Stimulated activated CD8-positive, alpha-beta memory T cell treated with anti-CD3 and anti-CD28 coated beads, Interleukin-2, amount 100 ng/mL, for 1 hour (primary cell): ENCODE results near the gene RASA4.
A peak's percentile ranks its signal among the peaks of the same experiment; 100 is the strongest.
"Not testable (repeated sequence)": the region's sequence is repeated elsewhere in the genome, so short reads cannot be mapped to it uniquely, and the experiment has no call there.

Experiments
- DNase-seq, 2 donors: peaks; one replicate each; pipeline ENCODE4 v3.0.0-alpha.2; 2020; ENCODE audit warnings: low read depth in 2 of 2

The RASA4 gene

DNA sequence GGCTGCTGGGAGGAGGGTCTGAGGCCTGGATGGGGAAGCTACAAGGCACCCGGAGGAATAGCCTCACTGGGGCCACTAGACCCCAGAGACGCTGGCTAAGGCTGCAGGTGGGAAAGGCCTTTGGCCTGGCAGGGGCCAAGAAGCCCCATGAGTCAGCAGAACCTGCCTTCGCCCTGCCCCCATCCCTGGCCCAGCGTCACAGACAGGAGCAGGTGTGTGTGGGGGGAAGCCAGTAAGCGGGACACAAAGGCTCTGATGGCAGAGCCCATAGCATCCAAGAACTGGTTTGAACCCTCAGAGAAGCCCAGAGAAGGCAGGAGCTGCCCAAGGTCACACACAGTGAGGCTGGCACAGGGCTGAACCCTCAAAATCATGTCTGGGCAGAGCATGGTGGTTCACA is 9.7 kb downstream of the RASA4 start:
- not testable (repeated sequence) for DNase-seq

DNA sequence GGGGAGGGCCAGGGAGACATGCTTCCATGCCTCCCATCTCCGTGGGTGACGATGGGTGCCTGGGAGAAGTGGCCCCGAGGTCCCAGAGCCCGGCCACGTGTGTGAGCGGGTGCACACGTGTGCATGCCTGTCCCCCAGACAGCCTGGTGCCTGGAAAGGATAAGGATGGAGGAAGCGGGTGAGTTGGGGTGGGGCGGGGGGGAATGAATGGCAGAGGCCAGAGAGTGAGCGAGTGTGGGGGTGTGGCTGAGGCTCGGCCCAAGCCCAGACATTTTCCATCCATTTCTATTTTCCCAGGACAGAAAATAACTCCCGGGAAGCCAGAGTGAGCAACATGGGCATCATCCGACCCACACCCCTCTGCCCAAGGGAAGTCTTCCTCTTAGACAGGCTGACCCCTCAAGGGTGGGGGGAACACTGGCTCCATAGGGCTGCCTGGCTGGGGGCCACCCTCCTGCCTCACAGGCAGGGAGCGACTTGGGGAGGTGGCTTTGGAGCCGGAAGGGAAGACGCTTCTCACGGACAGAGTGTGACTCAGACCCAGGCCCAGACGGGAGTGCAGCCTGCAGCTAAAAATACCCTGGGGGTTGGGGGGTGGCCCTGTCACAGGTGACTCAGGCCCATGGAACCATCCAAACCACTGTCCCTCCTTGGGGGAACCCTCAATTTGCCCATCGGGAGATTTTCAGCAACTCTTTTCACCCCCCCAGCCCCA is 12.0 kb downstream of the RASA4 start:
- not testable (repeated sequence) for DNase-seq

DNA sequence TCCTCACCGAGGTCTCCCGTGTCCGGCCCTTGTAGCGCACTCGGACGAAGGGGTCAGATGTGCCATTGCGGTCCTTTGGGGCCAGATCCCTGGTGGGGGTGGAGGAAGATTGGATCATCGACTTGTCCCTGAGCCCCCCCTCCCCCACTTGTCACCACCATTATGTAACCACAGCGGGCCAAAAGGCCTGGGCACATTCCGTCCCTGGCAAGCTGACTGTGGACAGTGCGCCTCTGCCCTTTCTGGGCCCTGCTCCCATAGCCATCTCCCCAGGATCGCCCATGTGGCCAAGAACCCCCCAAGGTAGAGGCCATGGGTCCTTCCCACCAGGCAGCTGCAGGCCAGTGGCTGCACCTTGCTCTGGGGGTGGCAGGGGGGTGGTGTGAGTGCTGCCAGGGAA is 14.2 kb downstream of the RASA4 start:
- DNase-seq: not testable (repeated sequence)

DNA sequence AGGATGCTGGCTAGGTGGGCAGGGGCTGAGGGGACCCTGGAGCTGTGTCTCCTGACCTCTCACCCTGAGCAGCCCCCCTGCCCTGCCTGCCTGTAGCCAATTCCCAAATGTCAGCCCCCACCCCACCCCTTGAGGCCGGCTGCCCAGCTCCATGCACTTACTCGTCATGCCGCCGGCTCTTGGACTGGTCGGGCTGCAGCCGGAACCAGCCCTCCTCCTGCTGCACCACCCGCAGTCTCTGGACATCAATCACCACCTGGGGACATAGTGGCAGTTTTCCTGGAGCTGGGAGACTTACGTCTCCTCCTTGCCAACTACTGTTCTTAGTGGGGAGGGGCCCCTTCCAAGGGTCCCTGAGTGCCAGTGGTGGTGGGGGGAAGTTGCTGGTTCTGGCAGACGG is 16.9 kb downstream of the RASA4 start:
- DNase-seq: not testable (repeated sequence)

DNA sequence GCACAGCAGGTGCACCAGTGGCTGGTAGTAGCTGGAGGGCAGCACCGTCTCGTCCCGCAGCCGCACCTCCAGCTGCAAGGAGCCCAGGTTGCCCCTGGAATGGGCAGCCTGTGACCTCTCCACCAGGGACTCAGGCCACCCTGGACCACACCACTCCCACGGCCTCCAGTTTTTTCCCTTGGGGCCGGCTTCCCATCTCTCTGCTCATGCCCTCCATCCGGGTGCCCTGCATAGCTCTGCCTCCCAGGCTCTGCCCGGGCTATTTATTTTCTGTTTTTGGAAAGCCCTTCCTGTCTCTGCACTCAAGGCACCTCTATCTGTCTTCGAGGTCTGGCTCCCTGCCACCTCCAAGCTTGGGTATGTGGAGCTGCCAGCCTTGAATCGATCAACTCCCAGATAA is 20.5 kb downstream of the RASA4 start:
- DNase-seq: not testable (repeated sequence)

DNA sequence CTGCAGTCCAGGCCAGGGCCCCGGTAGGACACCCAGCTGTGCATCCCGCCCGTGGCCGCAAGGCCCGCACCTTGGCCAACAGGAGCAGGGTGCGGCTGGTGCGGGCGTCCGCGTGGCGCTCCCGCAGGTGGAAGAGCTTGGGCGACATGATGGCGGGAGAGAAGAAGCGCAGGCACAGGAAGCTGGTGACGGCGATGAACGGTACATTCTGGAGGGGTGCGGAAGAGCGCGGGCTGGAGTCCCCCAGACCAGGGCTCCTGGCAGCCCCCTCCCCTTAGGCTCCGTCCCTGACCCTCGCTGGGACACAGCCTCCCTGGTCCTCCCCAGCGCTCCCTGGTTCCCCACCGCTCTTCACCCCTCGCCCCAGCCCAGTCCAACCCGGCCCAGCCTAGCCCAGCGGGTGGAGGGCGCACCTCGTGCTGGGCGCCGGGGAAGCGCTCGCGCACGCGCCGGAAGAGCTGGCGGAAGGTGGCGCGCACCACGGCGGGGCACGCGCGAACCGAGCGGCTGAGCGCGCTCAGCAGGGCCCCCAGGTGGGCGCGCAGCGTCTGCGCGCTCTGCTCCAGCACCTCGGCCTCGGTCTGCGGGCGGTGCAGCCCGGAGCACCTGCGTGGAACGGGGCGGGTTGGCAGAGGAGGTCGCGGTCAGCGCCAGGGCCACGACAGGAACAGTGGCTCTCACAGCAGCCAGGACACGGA is 22.8 kb downstream of the RASA4 start:
- not testable (repeated sequence) for DNase-seq

DNA sequence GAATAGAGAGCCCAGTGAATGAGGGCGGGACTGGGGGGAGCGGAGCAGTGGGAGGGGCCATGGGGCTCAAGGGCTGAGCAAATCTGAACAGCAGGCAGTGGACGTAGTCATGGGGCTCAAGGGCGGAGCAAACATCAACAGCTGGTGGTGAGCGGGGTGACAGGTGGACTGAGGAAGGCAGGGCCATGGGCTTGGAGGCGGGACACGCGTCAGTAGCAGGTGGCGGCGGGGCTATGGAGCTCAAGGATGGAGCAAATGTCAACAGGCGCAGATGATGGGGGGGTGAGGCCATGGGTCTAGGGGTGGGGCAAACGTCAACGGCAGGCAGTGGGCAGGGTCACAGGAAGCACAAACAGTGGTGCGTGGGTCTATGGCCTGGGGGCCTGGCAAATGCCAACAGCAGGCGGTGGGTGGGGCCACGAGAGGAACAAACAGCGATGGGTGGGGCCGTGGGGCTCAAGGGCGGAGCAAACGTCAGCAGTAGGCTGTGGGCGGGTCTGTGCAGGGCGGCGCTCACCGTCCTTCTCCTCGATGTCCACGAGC is 24.0 kb downstream of the RASA4 start:
- not testable (repeated sequence) for DNase-seq

DNA sequence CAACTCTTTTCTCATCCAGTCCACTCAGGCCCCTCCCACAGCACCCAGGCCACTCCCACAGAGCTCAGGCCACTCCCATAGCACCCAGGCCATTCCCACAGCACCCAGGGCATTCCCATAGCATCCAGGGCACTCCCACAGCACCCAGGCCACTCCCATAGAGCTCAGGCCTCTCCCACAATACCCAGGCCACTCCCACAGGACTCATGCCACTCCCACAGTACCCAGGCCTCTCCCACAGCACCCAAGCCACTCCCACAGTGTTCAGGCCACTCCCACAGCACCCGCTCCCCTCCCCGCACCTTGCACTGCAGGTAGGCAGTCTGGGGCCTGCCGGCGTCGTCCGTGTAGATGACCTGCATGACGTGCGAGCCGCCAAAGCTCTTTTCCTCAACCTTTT is 26.7 kb downstream of the RASA4 start:
- not testable (repeated sequence) for DNase-seq

DNA sequence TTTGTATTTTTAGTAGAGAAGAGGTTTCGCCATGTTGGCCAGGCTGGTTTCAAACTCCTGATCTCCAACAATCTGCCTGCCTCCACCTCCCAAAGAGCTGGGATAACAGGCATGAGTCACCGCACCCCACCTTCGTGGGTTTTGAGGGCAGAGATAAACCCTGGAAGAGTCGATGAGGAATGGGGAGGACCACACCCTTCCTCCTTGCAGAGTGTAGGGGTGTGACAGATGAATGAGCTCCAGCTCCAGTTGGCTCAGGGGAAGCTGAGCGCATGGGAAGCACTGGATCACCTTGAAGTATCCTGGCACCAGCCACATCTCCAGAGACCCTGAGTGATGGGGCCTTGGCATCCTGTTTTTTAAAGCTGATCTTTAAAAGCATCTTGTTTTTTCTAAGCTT is 33.1 kb downstream of the RASA4 start:
- DNase-seq: not testable (repeated sequence)

DNA sequence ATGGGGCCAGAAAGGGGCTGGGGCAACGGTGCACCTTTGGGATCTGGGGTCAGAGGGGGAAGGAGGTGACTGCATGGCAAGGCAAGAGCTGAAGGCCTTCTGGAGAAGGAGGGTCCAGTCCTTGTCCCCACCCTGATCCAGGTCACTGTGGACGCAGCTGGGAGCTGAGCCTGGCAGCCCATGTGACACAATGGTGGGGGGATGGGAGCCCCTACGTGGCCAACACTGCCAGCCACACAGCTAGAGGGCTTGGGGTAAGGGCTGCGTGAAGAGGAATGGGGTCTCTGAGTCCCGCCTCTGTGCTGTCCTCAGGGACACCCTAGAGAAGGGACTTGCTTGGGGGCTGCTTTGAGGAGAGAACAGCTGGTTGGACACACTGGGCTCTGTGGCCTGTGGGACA is 34.8 kb downstream of the RASA4 start:
- not testable (repeated sequence) for DNase-seq

DNA sequence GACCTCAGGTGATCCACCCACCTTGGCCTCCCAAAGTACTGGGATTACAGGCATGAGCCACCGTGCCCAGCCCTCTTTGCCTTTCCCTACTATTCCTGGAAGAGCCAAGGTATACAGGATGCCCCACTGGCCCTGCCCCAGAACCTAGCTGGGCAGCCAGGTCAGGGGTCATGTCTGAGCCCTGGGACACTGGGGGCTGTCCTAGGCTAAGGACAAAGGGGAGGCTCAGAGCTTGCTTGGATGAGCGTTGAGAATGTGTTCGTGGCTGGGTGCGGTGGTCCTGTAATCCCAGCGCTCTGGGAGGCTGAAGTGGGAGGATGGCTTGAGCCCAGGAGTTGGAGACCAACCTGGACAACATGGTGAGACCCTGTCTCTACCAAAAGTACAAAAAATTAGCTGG is 38.1 kb downstream of the RASA4 start:
- DNase-seq: not testable (repeated sequence)

DNA sequence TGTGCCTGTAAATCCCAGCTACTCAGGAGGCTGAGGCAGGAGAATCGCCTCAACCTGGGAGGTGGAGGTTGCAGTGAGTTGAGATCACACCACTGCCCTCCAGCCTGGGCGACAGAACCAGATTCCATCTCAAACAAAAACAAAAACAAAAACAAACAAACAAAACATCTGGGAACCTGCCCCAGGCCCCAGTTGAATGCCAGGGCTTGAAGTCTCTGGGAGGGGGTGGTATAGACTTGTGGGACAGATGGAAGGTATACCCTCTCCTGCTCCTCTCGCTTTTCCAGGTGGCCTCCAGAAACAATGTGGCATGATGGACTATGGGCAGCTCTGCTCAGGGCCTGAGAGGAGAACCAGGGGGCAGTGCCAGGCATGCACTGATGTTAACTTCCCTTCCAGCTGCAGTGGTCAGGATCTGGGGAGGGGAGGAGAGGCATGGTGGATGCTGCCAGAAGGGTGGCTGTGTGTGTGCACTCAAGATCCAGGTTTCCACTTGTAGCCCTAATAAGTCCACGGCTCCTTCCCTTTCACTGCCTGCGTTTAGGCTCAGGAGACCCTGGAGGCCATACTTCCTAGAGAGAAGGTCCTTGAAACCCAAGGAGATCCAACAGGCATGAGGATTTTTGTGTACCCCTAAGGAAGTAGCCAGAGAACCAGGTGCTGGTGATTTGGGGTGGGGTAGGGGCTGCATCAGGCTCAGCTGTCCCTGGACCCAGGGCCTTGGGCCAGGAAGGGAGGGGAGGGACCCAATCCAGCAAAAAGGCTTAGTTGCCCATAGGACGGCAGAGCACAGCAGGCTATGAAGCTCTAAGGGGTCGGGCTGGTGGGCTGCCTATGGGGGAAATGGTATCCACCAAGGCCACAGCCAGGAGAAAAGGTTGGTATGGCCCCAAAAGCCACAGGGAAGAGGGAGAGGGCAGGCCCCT is 39.0 kb downstream of the RASA4 start:
- DNase-seq: not testable (repeated sequence)

DNA sequence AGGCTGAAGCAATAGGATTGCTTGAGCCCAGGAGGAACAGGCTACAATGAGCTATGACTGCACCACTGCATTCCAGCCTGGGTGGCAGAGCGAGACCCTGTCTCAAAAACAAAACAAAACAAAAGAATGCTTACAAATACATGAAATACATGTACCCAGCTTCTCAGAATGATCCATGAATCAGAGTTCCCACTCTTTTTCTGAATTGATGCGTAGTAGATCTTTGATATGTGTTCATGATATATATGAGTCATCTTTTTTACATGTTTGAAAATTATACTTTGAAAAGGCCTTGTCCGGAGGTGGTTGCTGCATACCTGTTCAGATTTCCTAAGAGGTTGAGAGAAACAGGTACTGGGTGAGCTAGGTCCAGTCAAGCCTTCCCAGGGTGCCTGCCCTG is 40.2 kb downstream of the RASA4 start:
- not testable (repeated sequence) for DNase-seq

DNA sequence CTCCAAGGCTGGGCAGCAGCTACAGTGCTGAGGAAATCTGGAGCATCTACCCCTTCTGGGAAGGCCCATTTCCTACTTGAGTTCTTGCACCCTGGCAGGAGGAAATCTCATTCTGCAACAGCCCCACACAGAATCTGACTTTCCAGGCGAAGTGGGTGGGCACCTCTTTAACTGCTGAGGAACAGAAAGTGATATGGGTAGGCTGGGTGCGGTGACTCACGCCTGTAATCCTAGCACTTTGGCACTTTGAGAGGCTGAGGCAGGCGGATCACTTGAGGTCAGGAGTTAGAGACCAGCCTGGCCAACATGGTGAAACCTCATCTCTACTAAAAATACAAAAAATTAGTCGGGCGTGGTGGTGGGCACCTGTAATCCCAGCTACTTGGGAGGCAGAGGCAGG is 41.9 kb downstream of the RASA4 start:
- not testable (repeated sequence) for DNase-seq

DNA sequence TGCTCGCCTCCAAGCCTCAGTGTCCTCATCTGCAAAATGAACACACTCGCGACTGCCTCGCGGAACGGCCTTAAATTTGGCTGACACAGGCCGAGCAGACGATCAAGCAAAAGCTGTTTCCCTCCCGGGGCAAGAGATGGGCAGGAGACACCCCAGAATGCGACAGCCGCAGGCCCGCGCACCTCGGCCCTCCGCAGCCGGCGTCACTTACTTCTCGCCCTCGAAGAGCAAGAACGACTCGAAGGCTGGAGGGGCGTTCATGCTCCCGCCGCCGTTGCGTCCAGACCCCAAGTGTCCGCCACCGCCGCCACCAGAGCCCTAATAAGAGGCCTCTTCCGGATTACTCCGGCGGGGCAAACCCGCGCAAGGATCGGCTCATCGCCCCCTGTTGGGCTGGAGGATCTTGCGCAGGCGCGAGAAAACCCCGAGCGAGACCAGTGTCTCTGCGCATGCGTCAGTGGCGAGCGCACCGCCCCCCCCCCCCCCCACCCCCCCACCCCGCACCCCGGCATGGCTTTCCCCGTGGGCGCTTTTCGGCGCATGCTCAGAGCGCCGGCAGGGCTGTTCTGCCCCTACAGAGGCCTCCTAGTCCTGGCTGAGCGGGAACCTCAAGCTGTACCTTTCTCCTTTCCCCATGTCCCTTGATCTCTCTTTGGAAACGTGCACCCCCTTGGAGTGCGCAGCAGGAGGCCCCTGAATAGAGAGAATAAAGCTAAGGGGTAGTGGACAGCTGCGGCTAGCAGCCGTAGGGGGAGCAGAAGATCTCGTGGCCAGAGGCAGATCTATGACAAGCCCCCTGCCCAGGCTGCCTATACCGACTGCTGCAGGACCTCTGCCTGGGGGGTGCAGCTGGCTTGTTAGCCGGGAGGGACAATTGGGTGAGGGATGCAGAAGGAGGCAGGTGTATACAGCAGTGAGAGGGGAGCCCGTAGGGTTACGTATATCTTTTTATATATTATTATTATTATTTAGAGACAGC is 44.0 kb downstream of the RASA4 start, which contains the start of gene POLR2J3:
TSS of gene POLR2J3 (minus strand) at position 323 of the 979 bp plus-strand sequence. CDS start at position 261, 62 bp downstream.
- DNase-seq: peak; percentile 93 to 100

DNA sequence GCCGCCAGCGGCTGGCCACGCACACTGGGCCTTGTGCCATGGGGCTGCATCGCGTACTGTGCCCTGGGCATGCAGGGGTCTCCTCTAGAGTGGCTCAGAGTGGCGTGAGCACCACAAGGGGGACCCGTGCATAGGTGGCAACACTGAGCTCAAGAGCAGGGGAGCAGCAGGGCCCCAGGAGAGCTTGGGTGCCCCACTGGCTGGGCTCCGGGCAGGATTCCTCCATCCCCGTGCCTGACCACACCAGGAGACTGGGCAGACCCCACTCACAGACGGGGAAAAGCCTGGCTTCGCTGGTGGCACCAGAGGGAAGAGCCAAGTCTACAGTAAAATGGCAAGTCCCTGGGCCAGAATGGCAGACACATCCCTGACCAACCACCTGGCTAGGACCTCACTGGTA is 47.9 kb downstream of the RASA4 start:
- DNase-seq: not testable (repeated sequence)

DNA sequence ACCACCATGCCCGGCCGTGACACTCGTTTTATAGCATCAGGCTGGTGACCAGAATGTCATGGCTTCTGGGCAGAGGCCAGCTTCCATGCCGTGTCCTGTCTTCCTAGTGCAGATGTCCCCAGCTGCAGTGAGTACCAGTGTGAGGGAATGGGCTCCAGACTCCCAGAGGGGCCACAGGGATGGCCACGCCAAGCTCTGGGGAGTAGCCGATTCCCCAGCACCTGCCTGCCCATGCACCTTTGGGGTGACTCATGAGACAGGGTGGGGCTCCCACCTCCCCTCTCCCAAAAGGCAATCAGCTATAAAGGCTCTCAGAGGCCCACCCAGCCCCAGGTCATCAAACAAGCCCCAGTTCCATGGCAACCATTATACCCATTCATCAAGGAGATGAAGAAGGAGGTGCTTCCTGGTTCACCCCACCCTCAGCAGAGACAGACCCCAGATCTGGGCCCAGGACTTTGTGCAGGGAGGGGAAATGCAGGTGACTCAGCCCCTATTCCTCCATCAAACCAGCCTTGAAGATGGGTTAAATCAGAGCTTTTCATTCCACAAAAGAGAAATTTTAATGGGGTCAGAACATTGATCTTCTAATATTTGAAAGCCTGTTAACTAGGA is 65.6 kb downstream of the RASA4 start, which contains the start of gene SPDYE2:
TSS of gene SPDYE2 (plus strand) at position 419 of the 615 bp plus-strand sequence. CDS start 2,030 bp downstream, outside the sequence.
- DNase-seq: not testable (repeated sequence)

DNA sequence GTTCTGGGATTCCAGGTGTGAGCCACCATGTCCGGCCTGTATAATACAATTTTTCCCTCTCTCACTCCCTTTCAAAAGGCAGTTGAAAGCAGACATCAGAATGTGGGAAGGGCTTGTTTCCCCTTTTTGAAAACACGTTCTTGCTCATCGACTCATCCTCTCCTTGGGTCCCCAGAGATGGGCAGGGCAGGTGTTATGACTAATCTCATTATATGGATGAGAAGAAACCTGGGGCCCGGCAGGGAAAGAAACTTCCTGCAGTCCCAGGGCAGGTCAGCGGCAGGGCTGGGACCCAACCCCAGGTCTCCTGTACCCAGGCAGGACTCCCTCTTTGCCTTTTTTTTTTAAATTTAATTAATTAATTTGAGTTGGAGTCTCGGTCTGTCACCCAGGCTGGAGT is 70.2 kb downstream of the RASA4 start:
- DNase-seq: not testable (repeated sequence)

DNA sequence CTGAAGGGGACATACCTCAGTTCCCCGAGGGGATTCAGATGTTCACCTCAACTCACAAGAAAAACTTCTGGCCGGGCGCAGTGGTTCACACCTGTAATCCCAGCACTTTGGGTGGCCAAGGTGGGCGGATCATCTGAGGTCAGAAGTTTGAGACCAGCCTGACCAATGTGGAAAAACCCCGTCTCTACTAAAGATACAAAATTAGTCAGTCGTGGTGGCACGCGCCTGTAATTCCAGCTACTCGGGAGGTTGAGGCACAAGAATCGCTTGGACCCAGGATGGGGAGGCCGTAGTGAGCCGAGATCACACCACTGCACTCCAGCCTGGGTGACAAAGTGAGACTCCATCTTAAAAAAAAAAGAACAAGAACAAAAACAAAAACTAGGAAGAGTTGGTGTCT is 71.3 kb downstream of the RASA4 start:
- not testable (repeated sequence) for DNase-seq

DNA sequence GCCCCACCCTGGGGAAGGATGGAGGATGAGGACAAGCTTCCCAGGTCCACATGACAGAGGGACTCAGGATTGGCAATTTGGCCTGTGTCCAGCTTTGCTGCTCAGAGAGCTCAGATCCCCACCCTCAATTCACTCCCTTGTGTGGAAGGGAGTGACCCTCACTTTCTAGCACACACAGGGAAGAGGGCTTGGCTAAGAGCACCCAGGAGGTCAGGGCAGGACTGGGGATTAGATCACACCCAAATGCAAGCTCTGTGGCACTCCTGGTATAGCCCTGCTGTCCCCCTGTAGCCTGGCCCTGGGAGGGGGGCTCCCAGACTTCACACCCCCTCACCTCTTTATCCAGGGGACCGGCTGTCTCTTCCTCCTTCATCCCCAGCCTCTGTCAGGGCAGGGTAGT is 72.2 kb downstream of the RASA4 start:
- not testable (repeated sequence) for DNase-seq
